ENCODE results near the gene CELF4. TPM values are rescaled to one million over a fixed set of nuclear protein-coding genes. Genes with fewer than 3 reads are reported as not detected.

CELF4 gene
- polyA plus RNA-seq, 4 donors = 3.2 to 7.8 (median 3.8) TPM; not detected in 1

DNA sequence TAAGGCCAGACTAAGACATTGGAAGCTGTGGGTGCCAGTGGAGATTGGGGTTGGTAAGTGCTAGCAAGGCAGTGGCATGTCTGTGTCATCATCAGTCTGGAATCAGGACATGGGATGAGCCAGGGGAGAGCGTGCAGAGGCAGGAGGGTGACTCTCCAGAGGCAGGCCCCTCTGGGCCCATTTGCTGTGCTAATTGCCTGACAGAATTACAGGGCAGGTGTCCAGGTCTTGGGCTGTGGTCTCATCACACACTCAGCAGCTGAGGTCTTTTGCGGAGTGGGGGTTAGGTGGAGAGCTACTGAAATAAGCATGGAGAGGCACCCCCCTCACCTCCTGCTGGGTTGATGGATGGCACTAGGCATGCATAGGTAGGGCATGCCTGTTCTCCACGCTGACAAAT is 57.4 kb downstream of the CELF4 start:
- H3K36me3 ChIP-seq (ENCODE audit: control insufficient read depth in 3 of 3, insufficient read depth in 2 of 3, low read depth in 1 of 3, low read length in 3 of 3) = no peaks in the 10 kb centered on the region
- H3K27me3 ChIP-seq (ENCODE audit: control insufficient read depth in 3 of 3, insufficient read depth in 3 of 3, low read length in 3 of 3) = no peaks in the 10 kb centered on the region
- FAIRE-seq = no peak
- WGBS, 3 donors = 65 to 72% (median 70%) methylated on average over 3 of the region's 3 CpGs
- no peak overlapping the region for H3K27ac ChIP-seq (ENCODE audit: low read depth in 1 of 3, low read length in 2 of 3)
- H3K4me3 ChIP-seq (ENCODE audit: low read depth in 1 of 3, low read length in 3 of 3) = no peak overlapping the region
- no peaks in the 10 kb centered on the region for H3K4me1 ChIP-seq (ENCODE audit: control insufficient read depth in 3 of 3, insufficient read depth in 2 of 3, low read depth in 1 of 3, low read length in 2 of 3)
- no peaks in the 10 kb centered on the region for H3K9me3 ChIP-seq (ENCODE audit: control insufficient read depth in 2 of 2, insufficient read depth in 1 of 2, low read depth in 1 of 2, low read length in 1 of 2)
- DNase-seq = no peak

DNA sequence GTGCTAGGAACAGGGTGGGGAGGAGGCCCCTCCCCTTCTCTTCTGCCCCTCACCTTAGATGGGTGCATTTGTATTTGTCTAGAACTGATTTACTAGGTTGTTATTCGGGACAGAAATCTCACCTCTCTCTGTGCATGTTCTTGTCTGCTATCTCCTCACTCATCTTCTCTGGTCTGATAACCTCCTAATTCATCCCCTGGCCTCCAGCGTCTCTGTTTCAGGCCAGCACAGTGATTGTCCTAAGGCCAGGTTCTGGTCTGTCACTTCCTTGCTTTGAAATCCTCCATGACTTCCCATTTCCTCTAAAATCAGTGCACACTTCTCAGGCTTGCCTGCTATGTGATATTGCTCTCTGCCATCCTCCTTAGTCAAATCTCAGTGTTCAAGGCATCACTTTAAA is 58.4 kb downstream of the CELF4 start:
- Histone ChIP-seq H3K36me3 (ENCODE audit: control insufficient read depth in 3 of 3, insufficient read depth in 2 of 3, low read depth in 1 of 3, low read length in 3 of 3) (no peaks in the 10 kb centered on the region), H3K4me3 (ENCODE audit: low read depth in 1 of 3, low read length in 3 of 3) (no peak overlapping the region), H3K9me3 (ENCODE audit: control insufficient read depth in 2 of 2, insufficient read depth in 1 of 2, low read depth in 1 of 2, low read length in 1 of 2) (no peaks in the 10 kb centered on the region), H3K27me3 (ENCODE audit: control insufficient read depth in 3 of 3, insufficient read depth in 3 of 3, low read length in 3 of 3) (no peaks in the 10 kb centered on the region), H3K4me1 (ENCODE audit: control insufficient read depth in 3 of 3, insufficient read depth in 2 of 3, low read depth in 1 of 3, low read length in 2 of 3) (no peaks in the 10 kb centered on the region), H3K27ac (ENCODE audit: low read depth in 1 of 3, low read length in 2 of 3) (no peak overlapping the region)
- 26 to 47% (median 42%) methylated on average over 2 of the region's 2 CpGs for WGBS, 3 donors
- FAIRE-seq = no peak
- no peak for DNase-seq

DNA sequence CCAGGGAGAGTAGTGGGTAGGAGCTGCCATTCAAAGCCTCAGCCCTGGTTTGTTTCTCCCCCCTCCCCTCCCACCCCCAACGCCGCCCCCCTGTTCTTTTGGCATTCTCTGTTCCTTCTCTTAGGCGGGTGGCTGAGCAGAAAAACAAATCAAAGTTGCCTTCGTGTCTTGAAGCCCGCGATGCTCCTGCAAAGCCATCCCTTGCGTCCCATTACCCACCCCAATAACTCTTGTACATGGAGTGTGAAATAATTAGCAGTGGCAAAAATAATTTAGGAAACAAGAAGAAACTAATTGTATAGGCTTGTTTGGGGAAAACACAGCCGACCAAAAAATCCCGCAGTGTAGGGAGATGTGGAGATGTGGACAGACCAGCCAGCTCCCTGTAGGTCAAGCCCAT is 59.6 kb downstream of the CELF4 start:
- no peaks in the 10 kb centered on the region for H3K36me3 ChIP-seq (ENCODE audit: control insufficient read depth in 3 of 3, insufficient read depth in 2 of 3, low read depth in 1 of 3, low read length in 3 of 3)
- no peaks in the 10 kb centered on the region for H3K27me3 ChIP-seq (ENCODE audit: control insufficient read depth in 3 of 3, insufficient read depth in 3 of 3, low read length in 3 of 3)
- no peak for FAIRE-seq
- H3K27ac ChIP-seq (ENCODE audit: low read depth in 1 of 3, low read length in 2 of 3) = no peak overlapping the region
- H3K4me3 ChIP-seq (ENCODE audit: low read depth in 1 of 3, low read length in 3 of 3) = no peak overlapping the region
- no peak for DNase-seq
- 74 to 82% (median 81%) methylated on average over 9 of the region's 9 CpGs for WGBS, 3 donors
- no peaks in the 10 kb centered on the region for H3K9me3 ChIP-seq (ENCODE audit: control insufficient read depth in 2 of 2, insufficient read depth in 1 of 2, low read depth in 1 of 2, low read length in 1 of 2)
- H3K4me1 ChIP-seq (ENCODE audit: control insufficient read depth in 3 of 3, insufficient read depth in 2 of 3, low read depth in 1 of 3, low read length in 2 of 3) = no peaks in the 10 kb centered on the region

DNA sequence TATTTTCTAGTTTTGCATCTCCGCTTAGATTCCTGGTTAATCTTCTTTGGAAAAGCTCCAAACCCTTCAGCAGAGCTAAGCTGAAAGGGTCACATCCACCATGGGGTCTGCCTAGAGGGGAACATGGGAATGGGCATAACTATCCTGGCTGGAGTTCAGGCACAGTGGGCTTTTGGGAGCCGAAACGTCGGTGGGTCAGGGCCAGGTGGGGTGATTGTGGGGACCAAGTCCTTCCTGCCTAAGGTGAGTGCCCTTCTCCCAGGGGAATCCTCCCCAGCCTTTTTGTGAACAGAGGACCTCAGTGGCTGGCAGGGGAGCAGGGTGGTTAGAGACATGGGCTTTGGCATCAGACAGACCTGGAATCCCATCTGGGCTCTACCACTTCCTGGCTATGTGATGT is 60.3 kb downstream of the CELF4 start:
- Histone ChIP-seq H3K27me3 (ENCODE audit: control insufficient read depth in 3 of 3, insufficient read depth in 3 of 3, low read length in 3 of 3) (no peaks in the 10 kb centered on the region), H3K4me3 (ENCODE audit: low read depth in 1 of 3, low read length in 3 of 3) (no peak overlapping the region), H3K36me3 (ENCODE audit: control insufficient read depth in 3 of 3, insufficient read depth in 2 of 3, low read depth in 1 of 3, low read length in 3 of 3) (no peaks in the 10 kb centered on the region), H3K27ac (ENCODE audit: low read depth in 1 of 3, low read length in 2 of 3) (no peak overlapping the region), H3K9me3 (ENCODE audit: control insufficient read depth in 2 of 2, insufficient read depth in 1 of 2, low read depth in 1 of 2, low read length in 1 of 2) (no peaks in the 10 kb centered on the region), H3K4me1 (ENCODE audit: control insufficient read depth in 3 of 3, insufficient read depth in 2 of 3, low read depth in 1 of 3, low read length in 2 of 3) (no peaks in the 10 kb centered on the region)
- no peak for DNase-seq
- 83 to 89% (median 84%) methylated on average over 4 of the region's 4 CpGs for WGBS, 3 donors
- FAIRE-seq = no peak

DNA sequence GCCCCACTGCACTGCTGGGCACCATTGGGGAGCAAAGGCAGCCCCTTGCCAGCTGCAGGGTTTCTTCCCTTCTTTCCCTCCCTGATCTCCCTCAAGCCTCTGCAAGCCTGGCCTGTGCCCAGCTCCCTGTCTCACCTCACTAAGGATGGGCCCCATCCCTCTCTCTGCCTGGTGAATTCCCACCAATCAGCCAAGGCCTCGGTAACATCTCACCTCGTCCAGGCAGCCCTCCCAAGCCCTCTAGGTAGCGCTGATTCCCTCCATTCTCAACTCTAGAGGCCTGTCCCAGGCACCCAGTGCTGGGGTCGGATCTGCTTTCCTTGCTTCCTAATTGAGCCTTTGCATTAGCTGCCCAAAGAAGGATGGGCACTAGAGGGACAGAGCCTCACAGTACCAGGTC is 63.0 kb downstream of the CELF4 start:
- Histone ChIP-seq H3K27ac (ENCODE audit: low read depth in 1 of 3, low read length in 2 of 3) (no peak overlapping the region), H3K27me3 (ENCODE audit: control insufficient read depth in 3 of 3, insufficient read depth in 3 of 3, low read length in 3 of 3) (no peaks in the 10 kb centered on the region), H3K9me3 (ENCODE audit: control insufficient read depth in 2 of 2, insufficient read depth in 1 of 2, low read depth in 1 of 2, low read length in 1 of 2) (no peaks in the 10 kb centered on the region), H3K4me3 (ENCODE audit: low read depth in 1 of 3, low read length in 3 of 3) (no peak overlapping the region), H3K36me3 (ENCODE audit: control insufficient read depth in 3 of 3, insufficient read depth in 2 of 3, low read depth in 1 of 3, low read length in 3 of 3) (no peaks in the 10 kb centered on the region), H3K4me1 (ENCODE audit: control insufficient read depth in 3 of 3, insufficient read depth in 2 of 3, low read depth in 1 of 3, low read length in 2 of 3) (no peaks in the 10 kb centered on the region)
- FAIRE-seq (no peak), DNase-seq (no peak)
- 52 to 79% (median 63%) methylated on average over 4 of the region's 4 CpGs for WGBS, 3 donors

DNA sequence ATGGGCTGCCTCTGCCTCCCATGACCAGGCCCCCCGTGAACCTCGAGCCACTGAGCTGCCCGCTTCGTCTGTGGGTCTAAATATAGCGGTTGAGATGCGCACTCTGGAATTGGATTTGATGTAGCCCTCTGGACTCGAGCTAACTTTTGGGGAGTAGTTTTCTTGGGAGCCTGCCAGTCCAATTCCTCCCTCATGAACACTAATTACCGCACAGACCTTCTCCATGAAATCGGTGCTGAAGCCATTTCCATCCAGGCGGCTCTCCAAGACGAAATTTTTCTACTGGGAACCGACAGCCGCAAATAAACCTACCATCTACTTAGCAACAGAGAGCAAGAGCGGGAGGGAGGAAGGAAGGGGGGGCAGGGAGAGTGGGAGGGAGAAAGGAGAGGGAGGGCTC is 63.6 kb downstream of the CELF4 start:
- Histone ChIP-seq H3K27me3 (ENCODE audit: control insufficient read depth in 3 of 3, insufficient read depth in 3 of 3, low read length in 3 of 3) (no peaks in the 10 kb centered on the region), H3K4me3 (ENCODE audit: low read depth in 1 of 3, low read length in 3 of 3) (no peak overlapping the region), H3K36me3 (ENCODE audit: control insufficient read depth in 3 of 3, insufficient read depth in 2 of 3, low read depth in 1 of 3, low read length in 3 of 3) (no peaks in the 10 kb centered on the region), H3K4me1 (ENCODE audit: control insufficient read depth in 3 of 3, insufficient read depth in 2 of 3, low read depth in 1 of 3, low read length in 2 of 3) (no peaks in the 10 kb centered on the region), H3K27ac (ENCODE audit: low read depth in 1 of 3, low read length in 2 of 3) (no peak overlapping the region), H3K9me3 (ENCODE audit: control insufficient read depth in 2 of 2, insufficient read depth in 1 of 2, low read depth in 1 of 2, low read length in 1 of 2) (no peaks in the 10 kb centered on the region)
- FAIRE-seq = no peak
- DNase-seq = no peak
- 61 to 82% (median 75%) methylated on average over 14 of the region's 14 CpGs for WGBS, 3 donors

DNA sequence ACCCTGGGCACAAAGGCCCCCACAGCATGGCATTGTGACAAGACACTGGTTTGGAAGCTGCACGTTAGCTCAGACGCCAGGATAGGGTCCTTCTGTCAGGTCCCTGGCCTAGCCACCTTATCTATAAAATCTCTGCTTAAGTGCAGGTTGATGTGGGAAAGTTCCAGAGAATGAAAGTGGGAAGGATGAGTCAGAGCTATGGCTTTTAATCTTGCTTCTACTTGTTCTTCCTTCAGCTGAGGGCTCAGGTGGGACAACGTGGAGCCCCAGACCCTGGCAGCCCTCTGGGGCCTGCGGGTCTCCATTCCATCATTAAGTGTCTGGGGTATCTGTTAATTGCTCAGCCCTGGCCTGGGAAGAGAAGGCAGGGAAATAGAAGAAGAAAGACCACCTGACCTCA is 64.5 kb downstream of the CELF4 start:
- H3K36me3 ChIP-seq (ENCODE audit: control insufficient read depth in 3 of 3, insufficient read depth in 2 of 3, low read depth in 1 of 3, low read length in 3 of 3) = no peaks in the 10 kb centered on the region
- WGBS, 3 donors = 72 to 84% (median 79%) methylated on average over 4 of the region's 4 CpGs
- no peaks in the 10 kb centered on the region for H3K9me3 ChIP-seq (ENCODE audit: control insufficient read depth in 2 of 2, insufficient read depth in 1 of 2, low read depth in 1 of 2, low read length in 1 of 2)
- FAIRE-seq = no peak
- no peak overlapping the region for H3K27ac ChIP-seq (ENCODE audit: low read depth in 1 of 3, low read length in 2 of 3)
- no peak for DNase-seq
- H3K4me3 ChIP-seq (ENCODE audit: low read depth in 1 of 3, low read length in 3 of 3) = no peak overlapping the region
- H3K27me3 ChIP-seq (ENCODE audit: control insufficient read depth in 3 of 3, insufficient read depth in 3 of 3, low read length in 3 of 3) = no peaks in the 10 kb centered on the region
- no peaks in the 10 kb centered on the region for H3K4me1 ChIP-seq (ENCODE audit: control insufficient read depth in 3 of 3, insufficient read depth in 2 of 3, low read depth in 1 of 3, low read length in 2 of 3)

DNA sequence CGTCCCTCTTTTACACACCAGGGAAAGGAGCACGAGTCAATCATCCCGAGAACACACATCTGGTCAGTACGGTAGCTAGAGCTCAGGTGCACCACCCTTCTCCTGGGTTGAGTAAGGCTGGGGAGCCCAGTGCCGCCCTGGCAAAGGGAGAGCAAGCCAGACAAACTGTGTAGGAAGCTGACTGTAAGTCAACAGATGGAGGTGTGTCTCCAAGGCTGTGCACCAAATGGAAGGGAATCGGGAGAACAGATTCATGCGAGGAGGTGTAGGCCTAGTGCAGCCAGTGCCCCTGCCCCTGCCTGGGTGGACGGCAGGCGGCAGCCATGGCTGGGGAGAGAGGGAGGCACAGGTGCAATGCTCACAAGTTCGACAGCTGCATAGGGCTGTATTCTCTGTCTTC is 65.7 kb downstream of the CELF4 start:
- Histone ChIP-seq H3K36me3 (ENCODE audit: control insufficient read depth in 3 of 3, insufficient read depth in 2 of 3, low read depth in 1 of 3, low read length in 3 of 3) (no peaks in the 10 kb centered on the region), H3K4me3 (ENCODE audit: low read depth in 1 of 3, low read length in 3 of 3) (no peak overlapping the region), H3K4me1 (ENCODE audit: control insufficient read depth in 3 of 3, insufficient read depth in 2 of 3, low read depth in 1 of 3, low read length in 2 of 3) (no peaks in the 10 kb centered on the region), H3K27ac (ENCODE audit: low read depth in 1 of 3, low read length in 2 of 3) (no peak overlapping the region), H3K27me3 (ENCODE audit: control insufficient read depth in 3 of 3, insufficient read depth in 3 of 3, low read length in 3 of 3) (no peaks in the 10 kb centered on the region), H3K9me3 (ENCODE audit: control insufficient read depth in 2 of 2, insufficient read depth in 1 of 2, low read depth in 1 of 2, low read length in 1 of 2) (no peaks in the 10 kb centered on the region)
- FAIRE-seq (no peak), DNase-seq (no peak)
- 81 to 87% (median 86%) methylated on average over 10 of the region's 10 CpGs for WGBS, 3 donors

DNA sequence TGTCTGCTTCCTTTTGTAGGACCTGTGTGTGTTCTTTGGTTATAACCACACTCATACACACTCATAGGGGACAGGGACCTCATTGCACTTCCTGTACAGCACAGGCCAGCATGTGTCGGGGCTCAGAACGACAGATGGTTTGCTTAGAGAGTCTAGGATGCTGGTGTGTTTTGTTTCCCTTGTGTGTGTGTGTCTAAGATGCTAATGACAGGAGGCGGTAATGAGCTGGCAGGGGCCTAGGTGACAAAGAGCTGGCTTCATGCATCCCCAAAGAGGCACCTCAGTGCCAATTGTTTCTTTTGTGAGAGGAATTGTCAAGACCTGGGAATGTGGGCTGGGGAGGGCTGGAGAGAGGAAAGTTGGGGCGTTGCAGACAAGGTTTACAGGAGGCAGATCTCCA is 66.6 kb downstream of the CELF4 start:
- FAIRE-seq = no peak
- no peaks in the 10 kb centered on the region for H3K4me1 ChIP-seq (ENCODE audit: control insufficient read depth in 3 of 3, insufficient read depth in 2 of 3, low read depth in 1 of 3, low read length in 2 of 3)
- H3K27ac ChIP-seq (ENCODE audit: low read depth in 1 of 3, low read length in 2 of 3) = no peak overlapping the region
- no peaks in the 10 kb centered on the region for H3K36me3 ChIP-seq (ENCODE audit: control insufficient read depth in 3 of 3, insufficient read depth in 2 of 3, low read depth in 1 of 3, low read length in 3 of 3)
- no peaks in the 10 kb centered on the region for H3K27me3 ChIP-seq (ENCODE audit: control insufficient read depth in 3 of 3, insufficient read depth in 3 of 3, low read length in 3 of 3)
- 54 to 68% (median 64%) methylated on average over 4 of the region's 4 CpGs for WGBS, 3 donors
- H3K4me3 ChIP-seq (ENCODE audit: low read depth in 1 of 3, low read length in 3 of 3) = no peak overlapping the region
- DNase-seq = no peak
- H3K9me3 ChIP-seq (ENCODE audit: control insufficient read depth in 2 of 2, insufficient read depth in 1 of 2, low read depth in 1 of 2, low read length in 1 of 2) = no peaks in the 10 kb centered on the region
